PFSK-1 (cell line): ENCODE results near the gene NFKBIA. TPM values are rescaled to one million over a fixed set of nuclear protein-coding genes. Genes with fewer than 3 reads are reported as not detected.

Source experiments
- FOXP2 ChIP-seq: optimal IDR thresholded peaks from 2 replicates; pipeline ENCODE3; 2011; ENCODE audit warnings: borderline replicate concordance, control low read depth, inconsistent platforms; ENCODE audit not compliant: insufficient read depth; ENCODE audit errors: extremely low read length, extremely low read depth
- POLR2AphosphoS5 ChIP-seq: IDR thresholded peaks from 2 replicates; pipeline ENCODE4 v1.6.1; 2012; ENCODE audit warnings: low read depth, mild to moderate bottlenecking, control low read depth, low read length, moderate library complexity
- REST ChIP-seq, 2 experiments: IDR thresholded peaks; 2 replicates each; pipeline versions ENCODE4 v1.6.1 to v1.8.0; 2011 to 2012; ENCODE audit warnings: low read depth in 2 of 2, low read length in 2 of 2, control low read depth in 1 of 2, inconsistent platforms in 1 of 2, mild to moderate bottlenecking in 1 of 2, moderate library complexity in 1 of 2; ENCODE audit not compliant: insufficient read depth in 1 of 2
- SIN3A ChIP-seq: IDR thresholded peaks from 2 replicates; pipeline ENCODE4 v1.6.1; 2012; ENCODE audit warnings: mild to moderate bottlenecking, low read length, moderate library complexity, borderline replicate concordance; ENCODE audit not compliant: insufficient read depth
- TAF1 ChIP-seq: IDR thresholded peaks from 2 replicates; pipeline ENCODE4 v1.6.1; 2012; ENCODE audit warnings: low read length, control low read depth, borderline replicate concordance; ENCODE audit not compliant: insufficient read depth
- polyA plus RNA-seq: library from polyadenylated mRNA; unstranded; fragments of >200 nt; gene quantifications from one replicate; pipeline ENCODE4 v1.2.1, GENCODE V29; 2012; ENCODE audit warnings: low read depth, missing spikeins; ENCODE audit not compliant: insufficient read length

Gene NFKBIA
- polyA plus RNA-seq = 17.2 TPM

GRCh38 chr14:35404449-35405303, at the start of gene NFKBIA:
NFKBIA (minus strand) TSS chr14:35404749; CDS start chr14:35404644, 105 bp downstream.
- peak; percentile 41; the same call in 1 of the 2 replicates for TF ChIP-seq POLR2AphosphoS5
- no peak for TF ChIP-seq REST (IDR thresholded peaks at IDR 0.05; ENCODE audit: insufficient read depth in 1 of 2, low read depth in 2 of 2, low read length in 2 of 2)
- 0 out of 2 replicates have a peak, but pooled peaks have one; percentile 49 for TF ChIP-seq TAF1

- no peak for TF ChIP-seq FOXP2
These were observed 41.9 kb upstream of the NFKBIA start for GRCh38 chr14:35446450-35446849.

GRCh38 chr14:35444104-35444503, 39.6 kb upstream of the NFKBIA start:
- no peak for TF ChIP-seq TAF1
- TF ChIP-seq POLR2AphosphoS5 = no peak
- no peak for TF ChIP-seq REST (IDR thresholded peaks at IDR 0.05; ENCODE audit: insufficient read depth in 1 of 2, low read depth in 2 of 2, low read length in 2 of 2)
- TF ChIP-seq FOXP2 = no peak
- no peak for TF ChIP-seq SIN3A

GRCh38 chr14:35441160-35441559, 36.6 kb upstream of the NFKBIA start:
- no peak for TF ChIP-seq SIN3A
- no peak for TF ChIP-seq TAF1
- no peak for TF ChIP-seq FOXP2
- no peak for TF ChIP-seq POLR2AphosphoS5
- no peak for TF ChIP-seq REST (IDR thresholded peaks at IDR 0.05; ENCODE audit: insufficient read depth in 1 of 2, low read depth in 2 of 2, low read length in 2 of 2)

GRCh38 chr14:35438910-35439713, 34.6 kb upstream of the NFKBIA start:
- no peak for TF ChIP-seq SIN3A
- TF ChIP-seq FOXP2 = no peak
- TF ChIP-seq POLR2AphosphoS5 = no peak
- TF ChIP-seq REST (IDR thresholded peaks at IDR 0.05; ENCODE audit: insufficient read depth in 1 of 2, low read depth in 2 of 2, low read length in 2 of 2) = no peak
- no peak for TF ChIP-seq TAF1
